Stimulated activated CD8-positive, alpha-beta memory T cell treated with anti-CD3 and anti-CD28 coated beads, Interleukin-15, amount 100 ng/mL, for 1 hour (primary cell): ENCODE results near the gene HEPN1.
"Not testable (repeated sequence)": the region's sequence is repeated elsewhere in the genome, so short reads cannot be mapped to it uniquely, and the experiment has no call there.

Experiments used
- DNase-seq: peaks from one replicate; pipeline ENCODE4 v3.0.0-alpha.2; 2020; ENCODE audit warnings: low read depth

The HEPN1 gene

GRCh38 chr11:124942466-124943253, 23.6 kb downstream of the HEPN1 start:
- no peak for DNase-seq

DNA sequence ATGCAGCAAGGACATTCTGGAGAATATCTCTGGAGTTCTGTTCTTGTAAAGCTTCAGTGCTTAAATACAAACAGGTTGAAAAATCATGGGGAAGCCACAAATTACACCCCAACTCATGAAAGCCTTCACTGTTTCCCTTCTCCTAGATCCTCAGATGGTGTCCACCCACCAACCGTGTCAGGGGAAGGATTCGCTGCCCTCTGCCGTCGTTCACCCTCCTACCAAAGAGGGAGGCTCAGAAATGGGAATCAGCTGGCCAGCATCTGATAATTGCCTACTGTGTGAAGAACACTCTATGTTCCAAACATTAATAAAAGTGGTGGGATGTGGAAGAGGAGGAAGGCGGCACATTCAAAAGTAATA, 24.2 kb downstream of the HEPN1 start:
- no peak for DNase-seq

- DNase-seq = no peak
Observed at GRCh38 chr11:124943741-124944140, 24.7 kb downstream of the HEPN1 start.

GRCh38 chr11:124944565-124944964, 25.5 kb downstream of the HEPN1 start:
- DNase-seq = no peak

GRCh38 chr11:124945826-124946225, 26.8 kb downstream of the HEPN1 start:
- DNase-seq = no peak

GRCh38 chr11:124946735-124947141, 27.7 kb downstream of the HEPN1 start:
- no peak for DNase-seq

DNA sequence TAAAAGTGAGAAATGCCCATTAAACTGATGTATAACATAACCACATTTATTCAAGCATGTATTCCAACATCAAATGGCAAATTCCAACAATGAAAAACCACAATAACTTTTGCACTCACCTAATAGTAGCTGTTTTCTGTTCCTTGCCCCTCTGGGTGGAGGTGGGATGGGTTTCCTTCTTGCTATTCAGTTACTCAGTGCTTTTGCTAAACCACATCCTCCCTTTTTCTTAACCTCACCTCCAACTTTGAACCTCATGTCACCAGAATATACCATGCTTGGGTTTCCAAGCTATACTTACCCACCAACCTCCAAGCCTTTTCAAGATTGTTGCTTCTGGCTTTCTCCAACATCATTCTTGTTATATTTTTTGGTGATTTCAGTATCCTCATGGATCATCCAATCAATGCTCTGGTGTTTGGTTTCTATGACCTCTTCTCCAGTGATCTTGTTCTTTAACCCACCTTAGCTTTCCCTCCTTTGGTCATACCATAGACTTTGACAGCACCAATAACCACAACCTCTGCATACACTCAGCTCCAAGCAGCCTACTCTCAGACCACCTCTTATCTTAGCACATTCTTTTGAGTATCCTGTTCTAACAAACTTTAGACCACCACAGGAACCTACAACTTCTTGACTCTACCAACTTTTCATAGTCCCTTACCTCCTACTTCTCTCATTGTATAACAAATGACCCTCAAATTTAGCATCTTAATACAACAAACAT, 31.7 kb downstream of the HEPN1 start:
- DNase-seq = no peak

GRCh38 chr11:124951341-124951740, 32.3 kb downstream of the HEPN1 start:
- no peak for DNase-seq

- peak; percentile 96 for DNase-seq
Observed at GRCh38 chr11:124953753-124954589, 34.9 kb downstream of the HEPN1 start, which contains the start of gene CCDC15. Gene CCDC15 (plus strand): TSS chr11:124954202. CDS start chr11:124954733, 531 bp downstream.

GRCh38 chr11:124954590-124954955, 35.5 kb downstream of the HEPN1 start:
- DNase-seq = no peak

DNA sequence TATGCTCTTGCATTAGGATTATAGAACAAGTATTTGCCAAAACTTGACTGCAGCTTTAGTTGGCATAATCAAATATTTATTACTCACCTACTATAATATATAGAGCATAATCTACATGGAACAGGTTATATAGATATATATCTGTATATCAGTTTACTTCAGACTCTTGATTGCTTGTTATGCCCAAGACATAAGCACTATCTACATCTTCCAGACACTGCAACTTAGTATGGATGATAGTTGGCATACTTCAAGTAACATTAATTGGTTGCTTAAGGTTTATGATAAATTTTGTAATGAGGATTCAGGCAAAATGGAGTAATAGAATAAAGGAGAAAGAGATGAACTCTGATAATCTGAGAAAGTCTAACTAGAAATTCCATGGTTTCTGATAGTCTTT, 36.0 kb downstream of the HEPN1 start:
- no peak for DNase-seq

DNA sequence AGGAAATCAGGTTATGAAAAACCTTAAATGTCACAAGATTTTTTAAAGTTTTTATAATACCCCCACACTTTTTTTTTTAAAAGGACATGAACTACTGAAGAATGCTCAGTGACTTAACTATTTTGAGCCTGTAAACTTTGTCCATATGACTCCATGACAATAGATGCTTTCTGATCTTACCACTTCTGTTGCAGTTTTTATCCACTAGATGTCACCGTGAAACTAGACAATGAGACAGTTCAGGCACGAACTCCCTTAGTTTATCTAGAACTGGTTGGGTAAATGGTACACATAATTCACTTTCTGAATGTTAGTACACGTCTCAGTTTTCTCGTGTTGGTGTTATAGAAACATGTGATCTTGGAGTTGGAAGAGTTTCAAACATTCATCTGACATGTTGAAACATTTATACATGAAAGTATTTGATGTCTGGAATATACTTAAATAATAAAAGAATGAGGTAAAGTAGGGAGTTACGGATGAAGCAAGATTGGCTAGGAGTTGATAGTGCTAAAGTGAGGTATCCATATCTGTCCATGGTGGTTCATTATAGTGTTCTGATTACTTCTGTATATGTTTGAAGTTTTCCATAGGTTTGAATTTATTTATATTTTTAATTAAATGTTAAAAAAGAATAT, 43.0 kb downstream of the HEPN1 start:
- DNase-seq = no peak

DNA sequence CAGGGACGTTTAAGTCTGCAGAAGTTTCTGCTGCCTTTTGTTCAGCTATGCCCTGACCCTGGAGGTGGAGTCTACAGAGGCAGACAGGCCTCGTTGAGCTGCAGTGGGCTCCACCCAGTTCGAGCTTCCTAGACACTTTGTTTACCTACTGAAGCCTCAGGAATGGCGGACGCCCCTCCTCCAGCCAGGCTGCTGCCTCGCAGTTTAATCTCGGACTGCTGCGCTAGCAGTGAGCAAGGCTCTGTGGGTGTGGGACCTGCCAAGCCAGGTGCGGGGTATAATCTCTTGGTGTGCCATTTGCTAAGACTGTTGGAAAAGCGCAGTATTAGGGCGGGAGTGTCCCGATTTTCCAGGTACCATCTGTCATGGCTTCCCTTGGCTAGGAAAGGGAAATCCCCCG, 49.1 kb downstream of the HEPN1 start:
- not testable (repeated sequence) for DNase-seq
